BLaER1 treated with 17β-estradiol and CSF1 and Interleukin-3, amounts not matched to agents 10 nM and 100 nM (cell line): ENCODE results near the gene SLCO4A1.
"Not testable (repeated sequence)": the region's sequence is repeated elsewhere in the genome, so short reads cannot be mapped to it uniquely, and the experiment has no call there.

Experiments used
- H3K27ac ChIP-seq, 11 experiments: shearing (Covaris generic); formaldehyde crosslinking; 2 replicates each; pipeline ENCODE4 v1.8.1; 2022
- H3K27me3 ChIP-seq, 11 experiments: shearing (Covaris generic); formaldehyde crosslinking; 2 replicates each; pipeline ENCODE4 v1.8.1; 2022
- H3K36me3 ChIP-seq, 11 experiments: shearing (Covaris generic); formaldehyde crosslinking; 2 replicates each; pipeline ENCODE4 v1.8.1; 2022
- H3K4me1 ChIP-seq, 10 experiments: shearing (Covaris generic); formaldehyde crosslinking; 2 replicates each; pipeline ENCODE4 v1.8.1; 2022
- H3K4me2 ChIP-seq, 11 experiments: shearing (Covaris generic); formaldehyde crosslinking; 2 replicates each; pipeline ENCODE4 v1.8.1; 2022
- H3K4me3 ChIP-seq, 10 experiments: shearing (Covaris generic); formaldehyde crosslinking; 2 replicates each; pipeline ENCODE4 v1.8.1; 2022
- H3K9ac ChIP-seq, 11 experiments: shearing (Covaris generic); formaldehyde crosslinking; 2 replicates each; pipeline ENCODE4 v1.8.1; 2022
- H3K9me3 ChIP-seq, 11 experiments: shearing (Covaris generic); formaldehyde crosslinking; replicated peaks in 1 of 11; 2 replicates each; pipeline ENCODE4 v1.8.1; 2022
- H4K20me1 ChIP-seq, 11 experiments: shearing (Covaris generic); formaldehyde crosslinking; 2 replicates each; pipeline ENCODE4 v1.8.1; 2022
- Cebpa-rat ChIP-seq, 11 experiments: shearing (Covaris generic); IDR thresholded peaks; 2 replicates each; pipeline ENCODE4 v1.8.1; 2022

Gene SLCO4A1

DNA sequence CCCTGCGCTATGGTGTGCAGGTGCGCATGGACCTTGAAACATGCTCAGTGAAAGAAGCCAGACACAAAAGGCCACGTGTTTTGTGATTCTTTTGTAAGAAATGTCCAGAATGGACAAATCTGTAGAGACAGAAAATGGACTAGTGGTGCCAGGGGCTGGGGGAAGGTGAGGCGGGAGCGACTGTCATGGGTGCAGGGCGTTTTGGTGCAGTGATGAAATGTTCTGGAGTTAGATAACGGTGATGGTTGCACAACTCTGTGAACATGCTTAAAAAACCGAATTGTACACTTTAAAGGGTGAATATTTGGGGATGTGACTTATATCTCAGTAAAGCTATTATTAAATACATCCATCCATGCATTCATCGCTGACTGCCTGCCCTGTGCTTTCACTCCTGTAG lies 34.7 kb downstream of the SLCO4A1 start:
- Histone ChIP-seq H3K27me3 (no peaks in the 10 kb centered on the region), H3K4me1 (peaks cover 58 to 81% (median 78%) of the 10 kb centered on the region in 10 experiments)

DNA sequence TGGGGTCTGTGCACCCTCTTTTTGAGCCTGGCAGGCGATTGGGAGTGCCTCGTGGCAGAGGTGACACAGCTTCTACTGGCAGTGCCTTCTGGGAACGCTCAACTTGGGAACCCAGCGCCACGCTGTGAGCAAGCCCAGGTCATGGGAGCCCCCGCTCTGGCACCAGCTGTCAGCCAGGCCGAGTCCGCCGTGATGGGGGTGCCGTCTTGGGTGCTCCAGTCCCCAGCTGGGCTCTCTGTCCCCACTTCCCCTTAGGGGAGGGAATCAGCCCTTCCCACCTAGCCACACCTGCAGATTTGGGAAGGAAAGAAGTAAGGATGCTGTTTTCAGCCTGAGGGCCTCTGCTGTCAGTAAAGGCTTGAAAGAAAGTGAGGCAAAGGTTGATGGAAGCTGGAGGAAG lies 35.4 kb downstream of the SLCO4A1 start:
- TF ChIP-seq Cebpa-rat (IDR thresholded peaks at IDR 0.05): no peak
- peaks cover 55 to 78% (median 71%) of the 10 kb centered on the region in 10 experiments for H3K4me1 ChIP-seq
- peak overlapping the region in 9 of 11 experiments; percentile 9 to 66 (median 48); a peak in 14 of 22 replicates for H3K9ac ChIP-seq

More for the DNA sequence above, 34.7 kb downstream of the SLCO4A1 start:
- peak overlapping the region in 5 of 11 experiments; percentile 26 to 60 (median 49); a peak in 4 of 22 replicates for H3K9ac ChIP-seq
- no peaks in the 10 kb centered on the region; a peak in 1 of 22 replicates for H4K20me1 ChIP-seq
- no peak overlapping the region for H3K4me3 ChIP-seq
- H3K9me3 ChIP-seq: peaks cover 12 to 19% (median 16%) of the 10 kb centered on the region in 11 experiments
- H3K36me3 ChIP-seq: peaks cover 0 to 14% (median 8%) of the 10 kb centered on the region in 11 experiments; a peak in 6 of 22 replicates
- peak overlapping the region in 8 of 11 experiments; percentile 54 to 80 (median 72); a peak in 15 of 22 replicates for H3K27ac ChIP-seq
- TF ChIP-seq Cebpa-rat (IDR thresholded peaks at IDR 0.05): no peak
- H3K4me2 ChIP-seq: peak overlapping the region; percentile 48 to 95 (median 78); a peak in 21 of 22 replicates

GRCh38 chr20:62678553-62678952 lies 36.2 kb downstream of the SLCO4A1 start:
- peak overlapping the region in 9 of 11 experiments; percentile 54 to 80 (median 73); a peak in 17 of 22 replicates for H3K27ac ChIP-seq
- peaks cover 0 to 8% (median 0%) of the 10 kb centered on the region in 11 experiments; a peak in 2 of 22 replicates for H3K36me3 ChIP-seq
- TF ChIP-seq Cebpa-rat (IDR thresholded peaks at IDR 0.05): peak in 9 of 11 experiments; percentile 24 to 81 (median 71); a peak in 10 of 22 replicates
- H3K4me1 ChIP-seq: peaks cover 52 to 69% (median 62%) of the 10 kb centered on the region in 10 experiments
- no peaks in the 10 kb centered on the region for H3K27me3 ChIP-seq
- no peak overlapping the region for H3K4me3 ChIP-seq
- peaks cover 12 to 19% (median 16%) of the 10 kb centered on the region in 11 experiments for H3K9me3 ChIP-seq
- peak overlapping the region; percentile 48 to 95 (median 78) for H3K4me2 ChIP-seq
- H3K9ac ChIP-seq: peak overlapping the region in 9 of 11 experiments; percentile 9 to 66 (median 54); a peak in 12 of 22 replicates
- no peaks in the 10 kb centered on the region; a peak in 1 of 22 replicates for H4K20me1 ChIP-seq

More for the DNA sequence above, 35.4 kb downstream of the SLCO4A1 start:
- Histone ChIP-seq H3K4me3 (no peak overlapping the region), H3K36me3 (peaks cover 0 to 10% (median under 1%) of the 10 kb centered on the region in 11 experiments; a peak in 6 of 22 replicates), H3K9me3 (peaks cover 12 to 19% (median 16%) of the 10 kb centered on the region in 11 experiments), H4K20me1 (no peaks in the 10 kb centered on the region; a peak in 1 of 22 replicates), H3K27ac (peak overlapping the region in 9 of 11 experiments; percentile 54 to 80 (median 73); a peak in 18 of 22 replicates), H3K27me3 (no peaks in the 10 kb centered on the region), H3K4me2 (peak overlapping the region; percentile 48 to 95 (median 78))

- H3K4me3 ChIP-seq: no peak overlapping the region
- peak overlapping the region in 2 of 11 experiments; percentile 83 to 95; a peak in 4 of 22 replicates for H3K4me2 ChIP-seq
- H3K27ac ChIP-seq: peak overlapping the region in 9 of 11 experiments; percentile 54 to 80 (median 73); a peak in 11 of 22 replicates
- H3K4me1 ChIP-seq: peaks cover 49 to 64% (median 58%) of the 10 kb centered on the region in 10 experiments
- peaks cover 0 to 8% (median 0%) of the 10 kb centered on the region in 11 experiments; a peak in 1 of 22 replicates for H3K36me3 ChIP-seq
- H4K20me1 ChIP-seq: no peaks in the 10 kb centered on the region
- no peaks in the 10 kb centered on the region for H3K27me3 ChIP-seq
- no peak overlapping the region for H3K9ac ChIP-seq
- peaks cover 12 to 19% (median 16%) of the 10 kb centered on the region in 11 experiments for H3K9me3 ChIP-seq
- TF ChIP-seq Cebpa-rat (IDR thresholded peaks at IDR 0.05): no peak
These were observed 37.8 kb downstream of the SLCO4A1 start for GRCh38 chr20:62679978-62680589.

GRCh38 chr20:62682912-62683517 lies 40.7 kb downstream of the SLCO4A1 start:
- H3K4me1 ChIP-seq: peaks cover 54 to 64% (median 58%) of the 10 kb centered on the region in 10 experiments

GRCh38 chr20:62683660-62684322 lies 41.5 kb downstream of the SLCO4A1 start:
- Histone ChIP-seq H3K9ac (0 out of 22 replicates have a peak overlapping the region, but pooled peaks of 1 of the 11 experiments have one; percentile 10), H3K4me1 (peaks cover 54 to 64% (median 58%) of the 10 kb centered on the region in 10 experiments), H3K4me2 (peak overlapping the region in 10 of 11 experiments; percentile 36 to 90 (median 73); a peak in 19 of 22 replicates), H3K9me3 (peaks cover 12 to 19% (median 16%) of the 10 kb centered on the region in 11 experiments)
- not testable (repeated sequence) for H4K20me1 ChIP-seq, H3K27me3 ChIP-seq, H3K27ac ChIP-seq, H3K4me3 ChIP-seq, H3K36me3 ChIP-seq

More at GRCh38 chr20:62682912-62683517, 40.7 kb downstream of the SLCO4A1 start:
- H3K4me3 ChIP-seq: no peak overlapping the region
- H4K20me1 ChIP-seq: peaks cover 0 to under 1% (median 0%) of the 10 kb centered on the region in 11 experiments; a peak in 1 of 22 replicates
- peaks cover 0 to 8% (median 0%) of the 10 kb centered on the region in 11 experiments; a peak in 1 of 22 replicates for H3K36me3 ChIP-seq
- peaks cover 12 to 19% (median 16%) of the 10 kb centered on the region in 11 experiments for H3K9me3 ChIP-seq
- no peaks in the 10 kb centered on the region for H3K27me3 ChIP-seq
- no peak overlapping the region for H3K27ac ChIP-seq
- no peak for TF ChIP-seq Cebpa-rat (IDR thresholded peaks at IDR 0.05)
- no peak overlapping the region for H3K4me2 ChIP-seq
- no peak overlapping the region for H3K9ac ChIP-seq

GRCh38 chr20:62684981-62685380 lies 42.7 kb downstream of the SLCO4A1 start:
- Histone ChIP-seq H3K27ac (no peak overlapping the region), H3K9me3 (peaks cover 9 to 13% (median 11%) of the 10 kb centered on the region in 11 experiments), H3K27me3 (peaks cover 0 to 12% (median 0%) of the 10 kb centered on the region in 11 experiments; a peak in 9 of 22 replicates), H3K4me2 (peak overlapping the region; percentile 68 to 98 (median 87); a peak in 21 of 22 replicates), H4K20me1 (peaks cover 0 to 11% (median 0%) of the 10 kb centered on the region in 11 experiments; a peak in 2 of 22 replicates), H3K4me3 (no peak overlapping the region), H3K9ac (peak overlapping the region in 2 of 11 experiments; percentile 37 to 38; a peak in 1 of 22 replicates), H3K4me1 (peaks cover 57 to 64% (median 60%) of the 10 kb centered on the region in 10 experiments), H3K36me3 (peaks cover 0 to 5% (median 0%) of the 10 kb centered on the region in 11 experiments; a peak in 1 of 22 replicates)
- TF ChIP-seq Cebpa-rat (IDR thresholded peaks at IDR 0.05): no peak
